NOMO-1 treated with DMSO at 0.1 percent for 48 hours (cell line): ENCODE data around the gene ATP9A.

ENCODE experiments used
- DNase-seq: peaks from one replicate; lab custom pipeline; 2025; ENCODE audit not compliant: unreplicated experiment; lab: John Stamatoyannopoulos, UW

The ATP9A gene

DNA sequence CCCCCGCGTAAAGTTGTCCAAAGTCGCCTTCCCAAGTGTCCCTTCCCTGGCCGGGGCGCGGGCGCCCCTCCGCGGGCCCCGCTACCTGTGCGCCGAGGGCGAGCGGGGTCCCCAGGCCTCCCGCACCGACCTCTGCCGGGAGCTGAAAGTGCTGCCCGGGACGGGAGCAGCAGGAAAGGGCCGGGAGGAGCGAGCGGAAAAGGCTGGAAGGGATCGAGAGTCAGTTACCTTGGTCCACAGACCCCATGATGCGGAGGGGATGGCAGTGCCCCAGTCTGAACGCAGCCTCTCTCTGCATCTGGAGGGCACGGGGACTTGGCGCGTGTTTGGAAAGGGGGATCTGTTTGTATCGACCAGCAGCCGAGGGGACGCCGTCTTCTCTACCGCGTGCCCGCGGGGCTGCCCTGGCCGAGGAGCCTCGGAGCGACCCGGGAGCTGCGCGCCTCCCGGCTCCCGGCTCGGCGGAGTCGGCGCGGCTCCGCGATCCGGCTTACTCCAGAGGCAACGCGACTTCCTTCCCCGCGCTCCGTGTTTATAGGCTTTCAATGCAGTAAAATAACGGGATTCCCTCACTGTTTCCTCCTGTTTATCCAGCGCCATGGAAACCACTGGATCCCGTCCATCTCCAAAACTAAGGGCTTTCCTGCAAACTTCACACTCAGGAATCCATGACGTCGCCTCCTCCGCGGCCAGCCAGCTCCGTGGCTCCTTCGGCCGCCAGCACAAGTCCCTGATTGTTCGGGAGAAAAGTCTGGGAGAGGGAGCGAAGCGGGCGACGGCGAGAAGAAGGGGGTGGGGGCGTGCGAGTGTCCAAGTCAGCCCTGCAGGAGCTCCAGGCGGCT is 205.6 kb downstream of the ATP9A start:
- no peak for DNase-seq

- no peak for DNase-seq
Observed at GRCh38 chr20:51562027-51562331, 206.2 kb downstream of the ATP9A start.

- no peak for DNase-seq
Observed at GRCh38 chr20:51560550-51561307, 207.5 kb downstream of the ATP9A start.

DNA sequence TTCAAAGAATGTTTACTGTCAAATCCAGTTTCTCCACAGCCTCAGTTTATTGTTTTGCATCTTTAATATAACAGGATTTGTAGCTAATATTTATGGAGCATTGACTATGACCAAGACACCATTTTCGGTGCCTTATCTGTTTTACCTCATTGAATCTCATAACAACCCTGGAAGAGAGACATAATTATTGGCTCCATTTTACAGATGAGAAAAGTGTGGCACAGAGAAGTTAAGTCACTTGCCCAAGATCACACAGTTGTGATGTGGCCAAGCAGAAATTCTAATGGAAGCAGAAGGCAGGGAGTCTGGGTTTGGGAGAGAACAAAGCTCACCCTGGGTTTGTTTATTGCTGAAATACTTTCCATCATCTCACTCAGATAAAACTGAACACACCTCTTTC is 208.1 kb downstream of the ATP9A start:
- no peak for DNase-seq

DNA sequence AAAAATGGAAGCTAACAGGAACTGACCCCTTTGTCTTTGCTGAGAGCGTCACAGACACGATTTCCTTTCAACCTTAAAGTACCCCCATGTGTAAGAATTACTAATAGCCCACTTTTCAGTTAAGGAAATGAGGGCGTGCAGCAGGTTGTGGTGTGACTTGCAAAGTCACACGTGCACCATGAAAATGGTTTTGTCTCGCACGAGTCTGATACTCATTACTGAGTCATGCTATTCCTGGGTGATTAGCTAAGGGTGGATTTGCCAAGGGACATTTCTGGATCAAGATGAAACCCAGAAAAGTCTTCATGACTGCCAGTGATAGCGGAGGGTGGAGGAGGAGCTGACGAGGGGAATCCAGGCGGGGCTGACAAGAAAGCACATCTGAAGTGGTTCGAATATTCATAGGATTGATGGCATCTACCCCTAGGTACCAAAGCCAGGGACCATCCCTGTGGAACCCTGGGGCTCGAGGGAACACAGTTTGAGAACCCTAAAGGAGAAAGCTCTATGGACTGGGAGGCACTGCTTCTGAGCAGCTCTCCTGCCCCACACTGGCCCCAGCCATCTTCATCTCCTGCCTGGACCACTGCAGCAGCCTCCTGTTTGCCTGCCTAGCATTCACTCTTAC is 213.5 kb downstream of the ATP9A start:
- no peak for DNase-seq

DNA sequence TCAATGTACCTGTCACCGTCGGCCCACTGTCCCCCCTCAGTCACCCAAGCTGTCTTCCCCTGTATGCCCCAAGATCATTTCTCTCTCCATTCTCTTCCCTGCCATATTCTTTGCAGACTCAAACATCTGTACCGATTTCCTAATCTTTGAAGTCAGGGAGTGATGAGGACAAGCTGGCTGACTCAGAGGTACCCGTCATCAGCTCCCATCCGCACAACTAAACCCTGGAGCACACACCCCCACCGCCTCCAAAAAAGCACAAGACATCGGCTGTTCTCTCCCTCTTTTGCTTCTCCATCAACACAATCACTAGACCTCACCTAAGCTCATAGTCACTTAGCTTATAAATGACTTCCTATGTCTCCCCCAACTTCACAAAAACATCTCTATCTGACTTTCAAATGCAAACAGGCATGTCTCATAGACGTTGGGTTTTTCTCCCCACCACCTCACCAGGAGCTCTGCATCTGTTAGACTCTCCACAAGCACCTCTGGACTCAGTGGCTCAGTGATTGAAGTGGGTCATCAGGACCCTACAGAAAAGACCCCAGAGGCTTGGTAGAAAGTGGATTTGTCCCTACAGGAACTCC is 214.2 kb downstream of the ATP9A start:
- DNase-seq, result no peak

DNA sequence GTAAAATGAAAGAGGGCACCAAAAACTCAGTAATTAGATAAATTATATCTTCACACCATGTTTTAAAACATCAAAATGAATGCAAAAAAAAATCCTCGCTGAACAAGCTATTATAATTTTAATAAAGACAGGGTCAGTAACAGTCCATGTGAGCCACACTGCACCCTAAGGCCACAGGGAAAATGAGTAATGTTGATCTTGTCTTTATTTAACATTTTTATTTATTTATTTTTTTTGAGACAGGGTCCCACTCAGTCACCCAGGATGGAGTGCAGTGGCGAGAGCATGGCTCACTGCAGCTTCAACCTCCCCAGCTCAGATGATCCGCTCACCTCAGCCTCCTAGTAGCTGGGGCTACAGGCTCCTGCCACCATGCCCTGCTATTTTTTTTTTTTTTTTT is 217.0 kb downstream of the ATP9A start:
- DNase-seq, result no peak

- DNase-seq, result no peak
Observed at GRCh38 chr20:51549474-51549873, 218.7 kb downstream of the ATP9A start.

DNA sequence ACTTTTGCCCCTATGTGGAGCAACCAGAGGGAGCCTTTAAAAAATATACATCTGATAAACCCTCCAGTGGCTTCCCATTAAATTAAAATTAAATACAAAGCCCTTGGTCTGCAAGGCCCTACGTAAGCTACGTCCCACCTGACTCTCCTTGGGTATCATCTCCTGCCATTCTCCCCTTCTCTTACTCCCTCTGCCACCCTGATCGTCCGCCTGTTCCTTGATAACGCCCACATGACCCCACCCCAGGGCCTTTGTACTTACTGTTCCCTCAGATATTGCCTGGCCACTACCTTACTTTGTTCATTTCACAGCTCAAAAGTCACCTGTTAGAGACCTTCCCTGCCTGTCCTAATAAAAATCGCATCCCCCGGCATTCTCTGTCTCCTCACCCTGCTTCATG is 220.2 kb downstream of the ATP9A start:
- no peak for DNase-seq
